MM.1S (cell line): ENCODE measurements around the gene KCNK10.

Source experiments
- CTCF ChIP-seq: fragments of 300-600 bp; sonication (generic); IDR thresholded peaks from 2 replicates; pipeline ENCODE4 v1.5.1; 2016; ENCODE audit warnings: antibody characterized with exemption, low read length, mixed read lengths
- EZH2 ChIP-seq: fragments of 300-600 bp; sonication (generic); optimal IDR thresholded peaks from 2 replicates; pipeline ENCODE3; 2017; ENCODE audit warnings: low read depth, mild to moderate bottlenecking, antibody characterized with exemption, low read length, mixed read lengths
- EZH2phosphoT487 ChIP-seq: fragments of 300-600 bp; sonication (generic); IDR thresholded peaks from 2 replicates; pipeline ENCODE4 v1.6.1; 2018; ENCODE audit warnings: antibody characterized with exemption, low read length

GRCh38 chr14:88354358-88354757, 31.3 kb upstream of the KCNK10 start:
- TF ChIP-seq CTCF: no peak
- TF ChIP-seq EZH2: no peak
- no peak for TF ChIP-seq EZH2phosphoT487
